T-helper 1 cell treated with Interleukin-12 subunit alpha and Interleukin-12 subunit beta and Interleukin-4 antibody, amounts not matched to agents 30 ng/mL and 1 ng/mL, for 36 hours (primary cell): ENCODE data around the gene PTPRM. TPM values are rescaled to one million over a fixed set of nuclear protein-coding genes. Genes with fewer than 3 reads are reported as not detected.

Experiments
- intact Hi-C: fragments of 100-400 bp; cut with micrococcal nuclease; formaldehyde crosslinking; loops from one replicate; pipeline ENCODE4 v1.15.1; 2024
- total RNA-seq: library from RNA; stranded (reverse); gene quantifications from 2 replicates; pipeline ENCODE4 v1.2.3, GENCODE V29; 2022

Gene PTPRM
- total RNA-seq, 1 donor from 2014 or later: 8.2 TPM

- intact Hi-C loops: no loop called here
Observed at GRCh38 chr18:8261651-8262091, 694.6 kb downstream of the PTPRM start.

DNA sequence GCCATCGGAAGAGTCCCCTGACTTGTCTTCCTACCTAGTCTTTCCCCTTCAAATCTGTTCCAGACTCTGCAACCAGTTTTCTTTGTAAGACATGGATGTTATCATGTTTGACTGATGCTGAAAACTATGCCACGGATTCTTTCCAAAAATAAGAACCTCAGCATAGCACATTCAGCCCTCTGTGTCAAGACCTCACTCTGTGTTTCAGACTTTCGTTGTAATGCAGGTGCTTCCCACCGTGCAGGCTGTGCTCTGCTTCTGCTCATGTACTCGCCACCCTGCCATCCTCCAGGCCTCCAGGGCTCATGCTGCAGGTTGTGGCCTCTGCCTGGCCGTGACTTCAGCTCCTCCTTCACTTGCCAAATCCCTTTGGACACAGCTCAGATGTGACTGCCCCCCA is 695.1 kb downstream of the PTPRM start:
- intact Hi-C loops: no loop called here

DNA sequence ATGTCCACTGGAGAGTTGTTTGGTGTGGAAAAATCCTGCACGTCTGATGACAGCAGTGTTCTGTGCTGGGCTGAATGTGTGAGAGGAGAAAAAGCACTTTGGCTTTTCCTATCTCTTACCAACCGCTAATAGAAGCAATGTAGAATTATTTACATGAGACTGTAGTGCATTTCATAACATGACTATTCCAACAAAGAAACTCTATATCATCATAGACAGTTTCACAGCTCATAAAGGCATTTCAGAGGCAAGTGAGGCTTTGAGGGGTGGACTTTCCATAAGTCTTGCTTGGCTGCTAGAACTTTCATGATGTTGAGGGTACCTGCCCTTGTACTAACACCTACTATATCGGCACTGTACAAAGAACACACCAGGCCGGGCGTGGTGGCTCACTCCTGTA is 697.0 kb downstream of the PTPRM start:
- intact Hi-C loops: no loop called here

DNA sequence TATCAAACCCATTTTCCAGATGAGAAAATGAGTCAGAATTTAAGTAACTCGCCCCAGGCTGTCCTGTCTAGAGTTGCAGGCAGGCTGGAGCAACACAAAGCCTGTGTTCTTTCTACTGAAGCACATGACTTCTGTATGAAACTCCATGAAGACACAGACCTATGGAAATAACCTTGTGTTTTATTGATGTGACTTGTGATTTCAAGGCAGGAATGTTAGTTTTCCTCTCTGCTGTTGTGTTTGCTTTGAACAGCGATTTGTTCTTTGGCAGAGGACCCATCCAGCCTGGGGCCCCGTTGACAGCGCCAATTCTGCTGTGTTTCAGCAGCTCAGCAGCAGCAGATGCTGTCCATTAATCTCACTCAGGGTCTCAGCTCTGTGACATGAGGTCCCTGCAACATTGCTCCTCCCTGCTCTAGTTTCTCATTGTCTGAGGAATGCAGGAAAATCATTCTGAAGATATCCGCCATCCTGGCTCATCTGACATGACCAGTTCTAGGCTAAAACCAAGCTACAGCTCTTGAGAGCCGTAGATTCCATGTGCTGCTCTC is 697.8 kb downstream of the PTPRM start:
- intact Hi-C loops: no loop called here

GRCh38 chr18:8272254-8272653 is 705.1 kb downstream of the PTPRM start:
- intact Hi-C loops: no loop called here

DNA sequence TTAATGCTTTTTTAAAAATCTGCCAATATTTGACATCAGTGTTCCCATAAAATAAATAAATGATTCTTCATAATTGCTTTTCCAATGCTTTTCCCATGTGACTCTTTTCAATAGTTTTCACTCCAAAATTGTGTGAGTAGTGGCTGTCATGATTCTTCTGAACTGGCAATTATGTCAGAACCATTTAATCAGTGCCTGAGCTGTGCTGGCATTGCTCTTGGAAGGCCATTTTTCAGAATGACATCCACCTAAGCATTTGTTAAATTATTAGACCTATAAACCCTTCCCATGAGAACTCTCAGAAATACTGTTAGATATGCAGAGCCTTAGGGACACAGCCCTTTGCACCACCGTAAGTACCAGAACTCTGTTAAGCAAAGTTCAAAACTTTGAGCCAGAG is 707.3 kb downstream of the PTPRM start:
- intact Hi-C loops: no loop called here

- intact Hi-C loops: no loop called here
Observed at GRCh38 chr18:8276406-8276805, 709.3 kb downstream of the PTPRM start.

GRCh38 chr18:8277270-8277669 is 710.2 kb downstream of the PTPRM start:
- intact Hi-C loops: no loop called here

DNA sequence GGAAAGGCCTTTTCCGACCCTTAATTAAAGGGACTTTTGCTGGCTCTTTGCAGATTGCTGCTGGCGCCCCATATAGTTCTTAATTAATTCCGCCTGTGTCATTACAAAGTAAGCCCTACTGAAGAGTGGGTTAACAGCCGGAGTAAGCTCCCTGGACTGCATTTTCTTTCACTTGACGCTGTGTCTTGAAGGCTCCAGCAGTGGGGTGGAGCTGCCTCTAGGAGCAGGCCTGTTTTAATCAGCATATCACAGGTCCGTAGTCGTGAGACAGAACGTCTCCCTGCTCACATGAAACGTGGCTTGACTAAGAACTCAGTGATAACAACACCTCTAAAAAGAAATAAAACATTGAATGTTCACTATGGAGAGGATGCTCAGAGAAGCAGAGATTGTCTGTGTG is 712.2 kb downstream of the PTPRM start:
- intact Hi-C loops: no loop called here

DNA sequence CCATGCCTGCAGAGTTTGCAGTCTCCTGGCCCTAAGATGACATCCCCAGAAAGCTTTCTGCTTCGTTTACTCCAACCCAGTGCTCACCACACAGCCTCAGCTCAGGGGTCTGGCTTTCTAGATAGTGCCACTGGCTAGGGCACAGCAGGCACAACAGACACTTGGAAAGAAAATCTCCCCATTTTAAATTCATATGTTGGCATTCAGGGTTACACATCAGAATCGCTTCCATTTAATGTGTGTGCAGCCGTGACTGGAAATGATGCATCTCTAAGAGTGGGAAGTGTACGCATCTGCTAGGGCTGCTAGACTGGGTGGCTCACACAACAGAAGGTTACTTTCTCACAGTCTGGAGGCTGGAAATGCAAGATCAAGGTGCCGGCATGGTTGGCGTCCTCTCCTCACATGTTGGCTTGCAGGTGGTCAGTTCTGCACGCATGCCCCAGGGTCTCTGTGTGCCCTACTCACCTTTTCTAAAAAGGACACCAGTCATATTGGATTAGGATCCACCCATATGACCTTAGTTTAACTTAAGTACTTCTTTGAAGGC is 712.7 kb downstream of the PTPRM start:
- intact Hi-C loops: no loop called here

DNA sequence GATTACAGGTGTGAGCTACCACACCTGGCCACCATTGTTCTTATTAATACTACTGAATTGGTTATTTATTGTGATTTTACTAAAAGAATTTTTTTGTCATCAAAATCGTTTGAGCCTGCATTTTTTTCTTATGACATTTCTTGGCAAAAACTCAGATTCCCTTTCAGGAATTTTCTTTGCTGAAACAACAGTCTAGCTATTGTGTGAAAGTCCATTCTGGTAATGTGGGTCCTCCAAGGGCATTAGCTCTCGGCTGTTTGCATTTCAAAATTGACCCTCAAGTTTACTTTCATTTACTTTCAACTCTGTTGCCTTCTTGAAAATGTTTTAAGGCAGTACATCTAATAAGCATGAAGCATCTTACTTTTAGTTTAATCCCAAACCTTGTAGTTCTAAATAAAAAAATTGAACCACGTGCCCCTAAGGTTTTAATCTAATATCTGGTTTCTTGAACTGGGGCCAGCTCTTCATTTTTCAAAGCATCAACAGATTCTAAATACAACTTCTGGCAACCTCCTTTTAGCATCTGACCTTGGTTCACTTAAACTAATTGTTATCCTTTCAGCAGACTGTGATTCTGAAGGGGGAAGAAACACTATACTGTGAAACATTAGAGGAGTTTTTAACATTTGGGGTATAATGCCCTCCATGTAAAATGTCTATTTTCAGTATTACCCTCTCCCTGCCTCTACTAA is 716.9 kb downstream of the PTPRM start:
- intact Hi-C loops: no loop called here

DNA sequence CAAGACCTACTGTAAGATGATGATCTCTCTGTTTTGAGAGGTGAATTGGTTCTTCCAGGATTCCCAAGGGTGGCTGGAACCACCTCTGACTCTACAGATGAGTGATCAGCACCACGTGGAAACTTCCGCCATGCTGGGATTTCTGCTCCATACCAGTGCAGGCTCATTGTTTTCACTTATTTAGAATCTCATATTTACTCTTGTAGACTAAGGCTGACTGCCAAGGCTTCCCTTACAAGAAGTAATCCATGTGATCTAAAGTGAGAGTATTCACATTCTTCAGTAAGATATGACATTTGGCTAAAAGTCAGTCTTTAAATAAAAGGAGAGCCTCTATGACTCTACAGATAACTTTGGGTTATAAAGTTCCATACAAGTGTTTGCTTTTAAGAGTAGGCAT is 719.2 kb downstream of the PTPRM start:
- intact Hi-C loops: no loop called here

DNA sequence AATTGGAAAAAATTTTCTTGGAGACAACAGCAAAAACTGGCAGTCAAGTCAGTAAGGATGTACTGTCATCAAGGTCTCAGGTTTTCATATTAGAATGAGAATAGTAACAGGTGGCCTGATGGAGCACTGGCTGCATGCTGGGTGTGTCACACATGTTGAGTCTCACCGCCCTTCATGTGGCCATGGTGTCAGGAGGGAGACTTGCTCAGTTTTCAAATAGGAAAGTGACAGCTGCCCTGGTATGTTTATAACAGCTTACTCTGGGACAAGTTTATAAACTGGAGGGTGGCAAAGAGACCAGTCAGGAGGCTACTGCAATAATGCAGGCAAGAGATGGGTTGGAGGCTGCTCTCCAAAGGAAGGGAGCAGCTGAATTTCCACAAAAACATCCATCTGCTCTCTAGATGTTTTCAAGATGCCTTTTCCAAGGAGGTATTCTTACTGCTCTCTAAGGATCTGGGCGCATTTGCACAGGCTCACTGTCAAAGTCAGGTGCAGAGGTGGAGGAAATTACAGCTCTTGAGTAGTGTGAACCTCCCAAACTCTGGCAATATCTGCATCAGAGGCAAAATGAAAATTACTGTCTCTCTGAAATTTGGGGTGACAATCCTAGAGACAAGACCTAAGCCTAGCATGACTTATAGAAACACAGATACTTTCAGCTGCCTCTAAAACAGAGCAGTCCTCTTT is 720.2 kb downstream of the PTPRM start:
- intact Hi-C loops: no loop called here

DNA sequence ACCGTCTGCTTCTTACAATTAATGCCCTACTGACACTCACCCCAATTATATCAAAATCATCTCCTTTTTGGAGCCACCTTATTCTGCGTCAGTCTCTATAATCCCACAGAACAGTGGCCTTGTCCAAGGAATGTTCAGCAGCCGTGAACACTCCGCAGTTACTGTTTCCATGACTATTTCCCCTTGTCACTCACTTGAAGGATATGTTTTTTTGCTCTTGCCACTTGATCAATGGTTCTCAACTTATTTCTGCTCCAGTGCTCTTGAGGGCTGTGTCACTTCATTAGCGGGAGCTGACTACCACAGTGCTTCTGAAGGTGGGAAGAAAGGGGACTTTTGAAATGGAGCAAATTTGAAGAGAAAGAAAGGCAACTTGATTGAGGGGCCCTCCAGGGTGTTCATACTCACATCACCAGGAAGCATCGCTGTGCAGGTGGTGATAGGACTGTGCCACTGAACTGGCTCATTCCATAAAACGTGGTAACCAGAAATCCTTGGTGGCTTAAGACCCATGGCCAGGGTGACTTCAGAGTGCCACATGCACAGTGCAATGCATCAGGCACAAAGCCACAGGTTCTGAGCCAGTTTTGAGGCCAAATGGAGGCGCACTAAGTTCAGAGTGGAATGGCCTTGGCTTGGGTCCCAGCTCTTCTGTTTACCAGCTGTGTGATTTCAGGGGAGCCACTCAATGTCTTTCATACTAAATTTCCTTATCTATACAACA is 721.5 kb downstream of the PTPRM start:
- intact Hi-C loops: no loop called here

GRCh38 chr18:8290435-8290834 is 723.3 kb downstream of the PTPRM start:
- intact Hi-C loops: no loop called here

DNA sequence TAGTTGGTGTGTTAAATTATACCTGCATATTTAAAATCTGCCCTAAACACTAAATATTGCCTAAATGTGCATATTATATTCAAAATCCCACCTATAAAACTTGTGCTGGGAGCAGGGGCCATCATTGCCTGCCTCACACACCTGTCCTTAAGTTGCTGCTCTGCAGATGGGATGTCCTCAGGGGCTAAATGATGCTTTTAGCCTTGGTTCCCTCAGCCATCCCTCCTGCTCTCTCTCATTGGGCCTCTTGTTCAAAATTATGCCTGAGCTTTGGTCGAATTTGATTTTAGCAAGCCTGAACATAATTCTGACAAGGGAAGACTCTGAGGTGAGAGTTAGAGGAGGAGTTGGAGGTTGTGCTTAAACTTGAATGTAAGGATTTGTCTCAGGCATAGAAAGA is 723.8 kb downstream of the PTPRM start:
- intact Hi-C loops: no loop called here

GRCh38 chr18:8293184-8293583 is 726.1 kb downstream of the PTPRM start:
- intact Hi-C loops: no loop called here

- intact Hi-C loops: no loop called here
Observed at GRCh38 chr18:8296886-8297616, 729.9 kb downstream of the PTPRM start.

DNA sequence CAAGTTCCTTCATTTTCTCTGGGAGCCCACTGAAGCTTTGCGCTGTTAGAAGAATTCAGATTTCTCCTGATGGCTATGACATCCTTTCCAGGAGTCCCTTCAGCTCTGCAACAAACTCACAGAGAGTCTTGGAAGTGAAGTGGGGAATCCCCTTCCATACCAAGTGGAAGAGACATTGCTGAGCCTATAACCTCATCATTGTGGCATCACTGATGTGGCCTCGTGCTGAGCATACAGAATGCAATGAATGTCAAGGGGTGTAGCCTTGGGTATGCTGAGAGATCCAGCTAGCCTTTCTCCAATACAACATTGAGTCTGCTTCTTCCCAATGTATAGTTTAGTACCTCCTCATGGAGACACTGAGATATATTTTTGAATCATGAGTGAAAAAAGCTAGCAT is 731.1 kb downstream of the PTPRM start:
- intact Hi-C loops: no loop called here

DNA sequence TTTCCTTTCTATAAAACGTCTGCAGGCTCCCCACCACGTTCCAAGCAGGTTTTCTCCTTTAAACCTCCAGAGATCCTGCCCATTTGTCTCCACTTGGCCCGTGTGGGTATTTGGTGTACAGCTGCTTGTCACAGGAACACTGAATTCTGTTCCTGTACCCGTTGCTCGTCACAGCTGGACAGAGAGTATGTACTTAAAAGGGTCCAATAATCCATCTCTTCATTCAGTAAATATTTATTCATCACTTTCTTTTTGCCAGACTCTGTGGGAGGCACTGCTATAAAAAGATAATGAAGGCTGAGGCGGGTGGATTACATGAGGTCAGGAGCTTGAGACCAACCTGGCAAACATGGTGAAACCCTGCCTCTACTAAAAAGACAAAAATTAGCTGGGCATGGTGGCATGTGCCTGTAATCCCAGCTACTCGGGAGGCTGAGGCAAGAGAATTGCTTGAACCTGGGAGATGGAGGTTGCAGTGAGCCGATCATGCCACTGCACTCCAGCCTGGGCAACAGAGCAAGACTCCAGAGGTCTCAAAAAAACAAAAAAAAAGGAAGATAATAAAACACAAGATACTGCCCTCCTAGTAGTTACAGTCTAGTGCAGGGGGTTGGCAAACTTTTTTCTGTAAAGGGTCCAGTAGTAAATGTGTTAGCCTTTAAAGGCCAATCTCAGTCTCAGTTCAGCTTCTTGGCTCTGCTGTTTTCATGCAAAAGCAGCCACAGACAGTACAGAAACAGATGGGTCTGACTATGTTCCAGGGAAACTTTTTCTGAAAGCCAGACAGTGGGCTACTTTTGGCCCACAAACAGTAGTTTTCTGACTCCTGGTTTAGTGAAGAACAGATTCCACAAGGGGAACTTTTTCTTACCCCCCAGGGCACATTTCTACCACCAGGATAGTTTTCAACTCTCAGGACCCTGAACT is 732.2 kb downstream of the PTPRM start:
- intact Hi-C loops: no loop called here
